PFSK-1 (cell line): ENCODE data around the gene SFXN3.
A peak's percentile ranks its signal among the peaks of the same experiment; 100 is the strongest.

Source experiments
- FOXP2 ChIP-seq: optimal IDR thresholded peaks from 2 replicates; pipeline ENCODE3; 2011; ENCODE audit warnings: borderline replicate concordance, control low read depth, inconsistent platforms; ENCODE audit not compliant: insufficient read depth; ENCODE audit errors: extremely low read length, extremely low read depth
- POLR2AphosphoS5 ChIP-seq: IDR thresholded peaks from 2 replicates; pipeline ENCODE4 v1.6.1; 2012; ENCODE audit warnings: low read depth, mild to moderate bottlenecking, control low read depth, low read length, moderate library complexity
- REST ChIP-seq, 2 experiments: IDR thresholded peaks; 2 replicates each; pipeline versions ENCODE4 v1.6.1 to v1.8.0; 2011 to 2012; ENCODE audit warnings: low read depth in 2 of 2, low read length in 2 of 2, control low read depth in 1 of 2, inconsistent platforms in 1 of 2, mild to moderate bottlenecking in 1 of 2, moderate library complexity in 1 of 2; ENCODE audit not compliant: insufficient read depth in 1 of 2
- SIN3A ChIP-seq: IDR thresholded peaks from 2 replicates; pipeline ENCODE4 v1.6.1; 2012; ENCODE audit warnings: mild to moderate bottlenecking, low read length, moderate library complexity, borderline replicate concordance; ENCODE audit not compliant: insufficient read depth
- TAF1 ChIP-seq: IDR thresholded peaks from 2 replicates; pipeline ENCODE4 v1.6.1; 2012; ENCODE audit warnings: low read length, control low read depth, borderline replicate concordance; ENCODE audit not compliant: insufficient read depth

DNA sequence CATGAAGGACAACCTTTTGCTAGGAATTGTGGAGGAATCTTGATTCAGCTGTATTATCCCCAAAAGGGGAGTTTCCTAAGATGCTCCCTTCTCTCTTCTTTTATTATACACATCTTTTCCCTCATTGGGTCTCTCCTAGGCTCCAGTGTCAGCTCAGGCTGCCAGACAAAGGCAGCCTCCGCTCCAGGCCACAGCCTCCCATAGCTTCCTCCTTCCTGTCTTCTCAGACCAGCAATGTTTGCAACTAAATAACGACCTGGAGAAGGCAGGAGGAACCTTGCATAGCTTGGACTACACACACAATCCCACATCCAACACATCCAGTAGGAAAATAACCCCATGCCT is 12.3 kb downstream of the SFXN3 start:
- TF ChIP-seq TAF1, result no peak
- TF ChIP-seq POLR2AphosphoS5, result no peak
- no peak for TF ChIP-seq REST (IDR thresholded peaks at IDR 0.05; ENCODE audit: insufficient read depth in 1 of 2, low read depth in 2 of 2, low read length in 2 of 2)
- TF ChIP-seq SIN3A, result 0 out of 2 replicates have a peak, but pooled peaks have one; percentile 29
- no peak for TF ChIP-seq FOXP2
